Measurements from ENCODE around the gene MS4A2.

- TF ChIP-seq REST (IDR thresholded peaks at IDR 0.05; ENCODE audit: insufficient read depth in 1 of 2, low read depth in 2 of 2, low read length in 2 of 2) (no peak), SIN3A (IDR thresholded peaks at IDR 0.05; ENCODE audit: borderline replicate concordance, insufficient read depth, low read length) (no peak)
These were observed 37.6 kb downstream of the MS4A2 start for GRCh38 chr11:60125956-60126585.

Measured in PFSK-1 (cell line).